Glomerular visceral epithelial cell (primary cell): ENCODE data around the gene DUSP1.

Experiments used
- DNase-seq: peaks from one replicate; pipeline ENCODE4 v3.0.0-alpha.2; 2016; ENCODE audit errors: extremely low spot score

Gene DUSP1

GRCh38 chr5:172762214-172763119 is 8.5 kb downstream of the DUSP1 start:
- DNase-seq, result no peak

- no peak for DNase-seq
Observed at GRCh38 chr5:172760959-172761358, 10.0 kb downstream of the DUSP1 start.

- no peak for DNase-seq
Observed at GRCh38 chr5:172760136-172760535, 10.9 kb downstream of the DUSP1 start.

GRCh38 chr5:172758834-172759149 is 12.2 kb downstream of the DUSP1 start:
- DNase-seq, result no peak

GRCh38 chr5:172758077-172758833 is 12.7 kb downstream of the DUSP1 start:
- DNase-seq, result peak; percentile 96

- no peak for DNase-seq
Observed at GRCh38 chr5:172757394-172758010, 13.5 kb downstream of the DUSP1 start.

GRCh38 chr5:172756764-172757393 is 14.1 kb downstream of the DUSP1 start:
- DNase-seq, result no peak

- DNase-seq, result no peak
Observed at GRCh38 chr5:172754596-172755356, 16.2 kb downstream of the DUSP1 start.

GRCh38 chr5:172753101-172753500 is 17.9 kb downstream of the DUSP1 start:
- no peak for DNase-seq

- DNase-seq, result no peak
Observed at GRCh38 chr5:172751761-172752510, 19.1 kb downstream of the DUSP1 start.

GRCh38 chr5:172749881-172750633 is 20.9 kb downstream of the DUSP1 start:
- DNase-seq, result no peak

GRCh38 chr5:172749076-172749475 is 21.9 kb downstream of the DUSP1 start:
- DNase-seq, result no peak

- no peak for DNase-seq
Observed at GRCh38 chr5:172748341-172748843, 22.6 kb downstream of the DUSP1 start.

- no peak for DNase-seq
Observed at GRCh38 chr5:172747471-172747870, 23.5 kb downstream of the DUSP1 start.

- no peak for DNase-seq
Observed at GRCh38 chr5:172746725-172747124, 24.3 kb downstream of the DUSP1 start.

GRCh38 chr5:172745838-172746237 is 25.2 kb downstream of the DUSP1 start:
- DNase-seq, result no peak

- no peak for DNase-seq
Observed at GRCh38 chr5:172745406-172745805, 25.6 kb downstream of the DUSP1 start.

GRCh38 chr5:172744123-172745104 is 26.6 kb downstream of the DUSP1 start:
- DNase-seq, result no peak
